ENCODE data around the gene STEAP1B. TPM values are rescaled to one million over a fixed set of nuclear protein-coding genes. Genes with fewer than 3 reads are reported as not detected.

Gene STEAP1B
- total and polyA plus RNA-seq, 2 of the 4 experiments (the other 2 are of a cell fraction): 7.9 to 13.8 TPM

DNA sequence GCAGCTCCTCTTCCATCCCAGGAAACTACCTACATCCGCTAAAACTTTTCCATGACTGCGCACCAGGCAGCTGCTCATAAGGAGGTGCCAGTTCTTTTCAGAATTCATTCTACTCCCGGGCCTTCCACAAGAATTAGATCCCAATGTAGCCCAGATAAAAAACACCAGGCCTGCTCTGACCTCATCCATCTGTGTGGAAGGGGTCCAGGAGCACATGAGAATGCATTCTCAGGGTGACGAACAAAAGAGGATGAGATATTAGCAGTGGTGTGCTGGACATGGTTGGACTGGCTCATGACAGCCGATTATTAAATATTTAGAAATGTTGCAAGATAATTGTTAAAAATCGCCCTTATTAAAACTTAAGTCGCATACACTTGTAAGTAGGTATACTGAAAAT is 43.2 kb upstream of the STEAP1B start:
- ChIA-PET POLR2A (ENCODE audit: unreplicated experiment) (no interaction called here), CTCF (no interaction called here)
- Histone ChIP-seq H2BK20ac (ENCODE audit: low read depth, low read length) (no peak overlapping the region), H3K9me3 (ENCODE audit: control insufficient read depth, insufficient read depth, low read length) (no peaks in the 10 kb centered on the region), H2AK5ac (ENCODE audit: low read depth, low read length) (no peak overlapping the region), H3K27ac (ENCODE audit: insufficient read depth, low read length) (no peak overlapping the region), H2BK15ac (ENCODE audit: low read depth, low read length) (no peak overlapping the region), H4K5ac (ENCODE audit: low read depth, low read length) (no peak overlapping the region), H3K9me1 (ENCODE audit: insufficient read depth, low read length) (no peaks in the 10 kb centered on the region; the same call in 1 of the 2 replicates), H2AFZ (replicated peaks; ENCODE audit: low read length, poor library complexity) (no peak overlapping the region), H3K36me3 (ENCODE audit: control insufficient read depth, insufficient read depth, low read length) (no peaks in the 10 kb centered on the region), H3K23ac (ENCODE audit: low read depth, low read length) (no peak overlapping the region), H2BK120ac (ENCODE audit: low read depth, low read length) (no peak overlapping the region), H3K18ac (ENCODE audit: low read depth, low read length) (no peak overlapping the region), H3K4me3 (ENCODE audit: insufficient read depth, low read depth, low read length) (no peak overlapping the region), H3K4me2 (ENCODE audit: low read depth, low read length) (no peak overlapping the region), H3K4ac (ENCODE audit: low read depth, low read length) (no peak overlapping the region), H3K79me1 (ENCODE audit: low read depth in 1 of 2, low read length in 2 of 2) (no peaks in the 10 kb centered on the region), H3K14ac (replicated peaks; ENCODE audit: low read depth, low read length) (no peak overlapping the region), H3K9ac (ENCODE audit: low read depth, low read length) (no peak overlapping the region), H3K4me1 (ENCODE audit: control insufficient read depth, insufficient read depth, low read length) (no peaks in the 10 kb centered on the region), H4K91ac (ENCODE audit: insufficient read depth, low read depth, low read length) (no peak overlapping the region), H2BK5ac (ENCODE audit: low read depth, low read length, poor library complexity, severe bottlenecking) (no peak overlapping the region), H2AK9ac (replicated peaks; ENCODE audit: low read depth, low read length, poor library complexity) (no peak overlapping the region), H3K56ac (ENCODE audit: extremely low read depth, insufficient read depth, low read length) (no peak overlapping the region), H4K8ac (ENCODE audit: low read depth in 2 of 2, low read length in 2 of 2) (no peak overlapping the region), H4K20me1 (ENCODE audit: insufficient read depth, low read length) (no peaks in the 10 kb centered on the region), H3K27me3 (ENCODE audit: control insufficient read depth, insufficient read depth, low read length) (peaks cover 22% of the 10 kb centered on the region)
- intact Hi-C loops (cut with micrococcal nuclease): no loop called here
- ATAC-seq (ENCODE audit: low read depth) (no peak), DNase-seq (peak; percentile 7)
- BruUV-seq (replicated peaks): no TSS peak
- WGBS, 2 experiments (ENCODE audit: extremely low coverage in 2 of 2, insufficient read length in 1 of 2): no CpG with 5 or more reads among the region's 7 CpGs
- TF ChIP-seq, protein P1, sequence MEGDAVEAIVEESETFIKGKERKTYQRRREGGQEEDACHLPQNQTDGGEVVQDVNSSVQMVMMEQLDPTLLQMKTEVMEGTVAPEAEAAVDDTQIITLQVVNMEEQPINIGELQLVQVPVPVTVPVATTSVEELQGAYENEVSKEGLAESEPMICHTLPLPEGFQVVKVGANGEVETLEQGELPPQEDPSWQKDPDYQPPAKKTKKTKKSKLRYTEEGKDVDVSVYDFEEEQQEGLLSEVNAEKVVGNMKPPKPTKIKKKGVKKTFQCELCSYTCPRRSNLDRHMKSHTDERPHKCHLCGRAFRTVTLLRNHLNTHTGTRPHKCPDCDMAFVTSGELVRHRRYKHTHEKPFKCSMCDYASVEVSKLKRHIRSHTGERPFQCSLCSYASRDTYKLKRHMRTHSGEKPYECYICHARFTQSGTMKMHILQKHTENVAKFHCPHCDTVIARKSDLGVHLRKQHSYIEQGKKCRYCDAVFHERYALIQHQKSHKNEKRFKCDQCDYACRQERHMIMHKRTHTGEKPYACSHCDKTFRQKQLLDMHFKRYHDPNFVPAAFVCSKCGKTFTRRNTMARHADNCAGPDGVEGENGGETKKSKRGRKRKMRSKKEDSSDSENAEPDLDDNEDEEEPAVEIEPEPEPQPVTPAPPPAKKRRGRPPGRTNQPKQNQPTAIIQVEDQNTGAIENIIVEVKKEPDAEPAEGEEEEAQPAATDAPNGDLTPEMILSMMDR (conservative IDR thresholded peaks at IDR 0.05; ENCODE audit: low read depth, low read length): no peak
- no peak for TF ChIP-seq NFE2L2 (IDR thresholded peaks at IDR 0.05; ENCODE audit: low read depth, low read length)
- TF ChIP-seq POLR2A (IDR thresholded peaks at IDR 0.05; ENCODE audit: low read depth, low read length): no peak
- TF ChIP-seq FOS (IDR thresholded peaks at IDR 0.05; ENCODE audit: low read depth, low read length): no peak
- TF ChIP-seq SMC3 (IDR thresholded peaks at IDR 0.05; ENCODE audit: low read depth, low read length): no peak
- no peak for TF ChIP-seq BHLHE40 (IDR thresholded peaks at IDR 0.05; ENCODE audit: low read depth, low read length)
- no peak for TF ChIP-seq RFX5 (IDR thresholded peaks at IDR 0.05; ENCODE audit: low read depth, low read length)
- TF ChIP-seq MAFK (IDR thresholded peaks at IDR 0.05; ENCODE audit: low read depth, low read length): no peak
- TF ChIP-seq USF2 (IDR thresholded peaks at IDR 0.05; ENCODE audit: low read depth, low read length): no peak
- TF ChIP-seq, protein P2, sequence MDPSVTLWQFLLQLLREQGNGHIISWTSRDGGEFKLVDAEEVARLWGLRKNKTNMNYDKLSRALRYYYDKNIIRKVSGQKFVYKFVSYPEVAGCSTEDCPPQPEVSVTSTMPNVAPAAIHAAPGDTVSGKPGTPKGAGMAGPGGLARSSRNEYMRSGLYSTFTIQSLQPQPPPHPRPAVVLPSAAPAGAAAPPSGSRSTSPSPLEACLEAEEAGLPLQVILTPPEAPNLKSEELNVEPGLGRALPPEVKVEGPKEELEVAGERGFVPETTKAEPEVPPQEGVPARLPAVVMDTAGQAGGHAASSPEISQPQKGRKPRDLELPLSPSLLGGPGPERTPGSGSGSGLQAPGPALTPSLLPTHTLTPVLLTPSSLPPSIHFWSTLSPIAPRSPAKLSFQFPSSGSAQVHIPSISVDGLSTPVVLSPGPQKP (IDR thresholded peaks at IDR 0.05; ENCODE audit: borderline replicate concordance, low read depth, low read length): no peak
- no peak for TF ChIP-seq RCOR1 (IDR thresholded peaks at IDR 0.05; ENCODE audit: insufficient replicate concordance, low read length)
- no peak for TF ChIP-seq CHD1 (IDR thresholded peaks at IDR 0.05; ENCODE audit: low read depth, low read length)
- in situ Hi-C loops (cut with MboI; ENCODE audit: low sequenced_read_pairs): no loop called here
- dilution Hi-C loops (cut with HindIII; ENCODE audit: low sequenced_read_pairs, unreplicated experiment): no loop called here
